WERI-Rb-1 (cell line): ENCODE data around the gene RFNG.

ENCODE experiments used
- DNase-seq: peaks from one replicate; pipeline ENCODE4 v3.0.0-alpha.2; 2020
- H3K27ac ChIP-seq: fragments of 250-450 bp; sonication (Bioruptor Pico); 2 replicates; pipeline ENCODE4 v1.5.1; 2020; ENCODE audit warnings: mild to moderate bottlenecking, moderate library complexity
- H3K27me3 ChIP-seq: fragments of 250-450 bp; sonication (Bioruptor Pico); 2 replicates; pipeline ENCODE4 v1.5.1; 2021; ENCODE audit warnings: mild to moderate bottlenecking, low read depth, moderate library complexity; ENCODE audit not compliant: insufficient read depth, severe bottlenecking
- H3K36me3 ChIP-seq: fragments of 250-450 bp; sonication (Bioruptor Pico); 2 replicates; pipeline ENCODE4 v1.5.1; 2020; ENCODE audit warnings: mild to moderate bottlenecking, moderate library complexity
- H3K4me3 ChIP-seq: 2 replicates; pipeline ENCODE4 v1.5.1; 2011; ENCODE audit warnings: low read depth, mild to moderate bottlenecking, control low read depth, low read length
- H3K9me3 ChIP-seq: fragments of 250-450 bp; sonication (Bioruptor Pico); 2 replicates; pipeline ENCODE4 v1.5.1; 2021; ENCODE audit warnings: mild to moderate bottlenecking, moderate library complexity; ENCODE audit not compliant: severe bottlenecking
- TF ChIP-seq, protein P1 (sequence below): IDR thresholded peaks from 2 replicates; pipeline ENCODE4 v1.5.1; 2011; ENCODE audit warnings: low read depth, mild to moderate bottlenecking, control low read depth, inconsistent platforms, low read length

The RFNG gene

DNA sequence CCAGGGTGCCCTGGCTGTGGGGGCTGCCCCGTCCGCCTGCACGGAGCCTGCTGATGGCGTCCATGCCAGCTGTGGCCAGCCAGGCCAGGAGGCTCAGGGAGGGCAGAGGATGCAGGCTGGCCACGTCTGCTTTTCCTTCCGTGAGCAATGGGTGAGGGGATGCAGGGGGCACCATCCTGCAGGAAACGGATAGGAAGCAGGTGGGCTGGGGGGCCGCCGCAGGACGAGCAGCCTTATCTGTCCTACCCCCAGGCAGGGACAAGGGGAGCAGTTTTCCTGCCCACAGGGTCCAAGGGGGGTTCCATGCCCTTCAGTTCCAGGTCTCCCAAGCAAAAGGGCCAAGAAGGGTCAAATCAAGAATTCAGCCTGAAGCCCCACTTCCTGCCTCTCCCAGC, 7.2 kb upstream of the RFNG start:
- H3K27ac ChIP-seq, result peak overlapping the region; percentile 23

DNA sequence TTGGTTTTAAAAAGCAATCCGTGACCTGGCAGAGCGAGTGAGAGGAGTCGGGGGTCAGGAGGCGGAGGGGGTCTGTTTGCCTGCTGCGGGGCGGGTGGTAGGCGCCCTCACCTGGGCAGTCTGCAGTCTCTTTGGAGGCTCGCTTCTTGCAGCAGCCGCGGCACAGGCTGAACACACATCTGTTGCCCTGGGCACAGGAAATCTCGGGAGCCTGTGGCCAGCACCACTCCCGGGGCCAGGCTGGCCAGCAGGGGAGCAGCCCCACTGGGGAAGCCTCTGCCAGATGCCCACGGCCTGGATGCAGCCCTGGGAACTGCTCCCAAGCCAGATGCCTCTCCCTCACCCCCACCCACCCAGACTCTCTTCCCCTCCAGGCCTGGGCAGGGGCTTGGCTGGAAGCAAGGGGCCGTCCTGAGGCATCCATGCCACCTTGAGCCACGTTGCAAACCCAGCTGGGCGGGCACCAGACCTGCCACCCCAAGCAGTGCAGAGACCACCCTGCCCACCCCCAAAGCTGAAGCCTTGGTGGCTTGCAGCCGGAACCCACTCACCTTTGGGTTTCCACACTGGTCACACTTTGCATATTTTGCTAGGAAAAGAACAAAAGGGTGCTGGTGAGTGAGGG, 6.7 kb upstream of the RFNG start:
- DNase-seq, result no peak
- Histone ChIP-seq H3K27me3 (no peaks in the 10 kb centered on the region), H3K4me3 (no peak overlapping the region), H3K27ac (peak overlapping the region; percentile 23), H3K36me3 (peaks cover 97% of the 10 kb centered on the region), H3K9me3 (no peaks in the 10 kb centered on the region)
- TF ChIP-seq, protein P1, sequence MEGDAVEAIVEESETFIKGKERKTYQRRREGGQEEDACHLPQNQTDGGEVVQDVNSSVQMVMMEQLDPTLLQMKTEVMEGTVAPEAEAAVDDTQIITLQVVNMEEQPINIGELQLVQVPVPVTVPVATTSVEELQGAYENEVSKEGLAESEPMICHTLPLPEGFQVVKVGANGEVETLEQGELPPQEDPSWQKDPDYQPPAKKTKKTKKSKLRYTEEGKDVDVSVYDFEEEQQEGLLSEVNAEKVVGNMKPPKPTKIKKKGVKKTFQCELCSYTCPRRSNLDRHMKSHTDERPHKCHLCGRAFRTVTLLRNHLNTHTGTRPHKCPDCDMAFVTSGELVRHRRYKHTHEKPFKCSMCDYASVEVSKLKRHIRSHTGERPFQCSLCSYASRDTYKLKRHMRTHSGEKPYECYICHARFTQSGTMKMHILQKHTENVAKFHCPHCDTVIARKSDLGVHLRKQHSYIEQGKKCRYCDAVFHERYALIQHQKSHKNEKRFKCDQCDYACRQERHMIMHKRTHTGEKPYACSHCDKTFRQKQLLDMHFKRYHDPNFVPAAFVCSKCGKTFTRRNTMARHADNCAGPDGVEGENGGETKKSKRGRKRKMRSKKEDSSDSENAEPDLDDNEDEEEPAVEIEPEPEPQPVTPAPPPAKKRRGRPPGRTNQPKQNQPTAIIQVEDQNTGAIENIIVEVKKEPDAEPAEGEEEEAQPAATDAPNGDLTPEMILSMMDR, result peak; percentile 22; the same call in 1 of the 2 replicates

More for the DNA sequence above, 7.2 kb upstream of the RFNG start:
- no peaks in the 10 kb centered on the region for H3K9me3 ChIP-seq
- DNase-seq, result no peak
- TF ChIP-seq, protein P1, result no peak
- peaks cover 97% of the 10 kb centered on the region for H3K36me3 ChIP-seq
- H3K4me3 ChIP-seq, result no peak overlapping the region
- no peaks in the 10 kb centered on the region for H3K27me3 ChIP-seq

DNA sequence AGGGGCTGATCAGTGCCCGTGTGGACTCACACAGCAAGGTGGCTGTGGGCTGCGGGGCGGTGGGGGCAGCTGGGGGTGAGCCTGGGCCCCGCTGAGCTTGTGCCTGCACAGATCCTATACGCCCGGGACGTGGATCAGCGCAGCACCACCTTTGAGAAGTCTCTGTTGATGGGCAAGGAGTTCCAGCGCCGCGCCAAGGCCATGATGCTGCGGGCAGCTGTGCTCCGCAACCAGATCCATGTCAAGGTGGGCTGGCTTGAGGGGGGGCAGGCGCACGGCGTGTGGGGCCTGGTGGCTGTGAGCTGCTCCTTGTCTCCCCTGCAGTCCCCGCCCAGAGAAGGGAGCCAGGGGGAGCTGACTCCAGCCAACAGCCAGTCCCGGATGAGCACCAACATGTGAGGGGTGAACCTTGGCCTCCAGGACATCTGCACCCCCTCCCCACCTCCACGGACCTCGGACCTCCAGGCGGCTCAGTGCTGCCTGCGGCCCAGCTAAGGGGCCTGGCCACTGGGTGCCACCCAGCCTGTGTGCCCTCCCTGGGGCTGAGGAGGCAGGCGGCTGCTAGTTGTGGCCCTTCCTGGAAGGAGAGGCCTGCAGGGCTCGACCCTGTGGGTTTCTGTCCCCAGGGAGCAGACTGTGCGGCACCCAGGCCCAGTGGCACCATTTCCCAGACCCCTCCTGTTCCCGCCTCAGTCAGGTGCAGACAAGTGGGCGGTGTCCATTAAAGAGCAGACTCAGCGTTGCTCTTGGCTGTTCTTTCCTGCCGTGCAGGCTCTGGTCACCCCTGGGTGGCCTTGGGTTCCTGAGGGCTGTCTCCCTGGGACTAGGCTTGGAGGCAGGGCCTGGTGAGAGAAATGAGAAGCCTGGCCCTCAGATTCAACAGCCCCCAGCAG, 5.4 kb upstream of the RFNG start:
- Histone ChIP-seq H3K36me3 (peaks cover 87% of the 10 kb centered on the region), H3K27me3 (no peaks in the 10 kb centered on the region), H3K27ac (peak overlapping the region; percentile 23), H3K4me3 (no peak overlapping the region), H3K9me3 (no peaks in the 10 kb centered on the region)
- TF ChIP-seq, protein P1, result no peak
- no peak for DNase-seq

DNA sequence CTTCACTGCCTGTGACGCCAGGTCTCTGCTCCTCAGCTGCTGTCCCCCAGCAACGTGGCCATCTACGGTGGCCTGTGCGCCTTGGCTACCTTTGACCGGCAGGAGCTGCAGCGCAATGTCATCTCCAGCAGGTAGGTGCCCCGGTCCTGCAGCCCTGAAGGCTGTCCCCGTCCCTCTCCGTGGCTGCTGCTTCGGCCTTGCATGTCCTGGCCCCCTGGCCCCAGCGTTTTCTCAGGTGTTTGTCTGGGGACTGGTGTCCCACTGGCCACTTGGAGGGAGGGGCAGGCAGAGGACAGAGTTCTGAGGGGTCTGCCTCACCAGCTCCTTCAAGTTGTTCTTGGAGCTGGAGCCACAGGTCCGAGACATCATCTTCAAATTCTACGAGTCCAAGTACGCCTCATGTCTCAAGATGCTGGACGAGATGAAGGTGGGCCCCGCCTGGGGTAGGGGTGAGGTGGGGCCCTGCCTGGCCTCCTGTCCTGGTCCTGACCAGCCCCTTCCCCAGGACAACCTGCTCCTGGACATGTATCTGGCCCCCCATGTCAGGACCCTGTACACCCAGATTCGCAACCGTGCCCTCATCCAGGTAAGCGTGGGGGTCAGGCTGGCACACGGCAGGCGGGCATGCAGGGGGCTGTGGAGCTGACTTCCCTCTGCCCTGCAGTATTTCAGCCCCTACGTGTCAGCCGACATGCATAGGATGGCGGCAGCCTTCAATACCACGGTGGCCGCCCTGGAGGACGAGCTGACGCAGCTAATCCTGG, 4.5 kb upstream of the RFNG start:
- Histone ChIP-seq H3K4me3 (no peak overlapping the region), H3K9me3 (no peaks in the 10 kb centered on the region), H3K27me3 (no peaks in the 10 kb centered on the region), H3K36me3 (peaks cover 80% of the 10 kb centered on the region), H3K27ac (no peak overlapping the region; the same call in 1 of the 2 replicates)
- DNase-seq, result no peak
- TF ChIP-seq, protein P1, result no peak

DNA sequence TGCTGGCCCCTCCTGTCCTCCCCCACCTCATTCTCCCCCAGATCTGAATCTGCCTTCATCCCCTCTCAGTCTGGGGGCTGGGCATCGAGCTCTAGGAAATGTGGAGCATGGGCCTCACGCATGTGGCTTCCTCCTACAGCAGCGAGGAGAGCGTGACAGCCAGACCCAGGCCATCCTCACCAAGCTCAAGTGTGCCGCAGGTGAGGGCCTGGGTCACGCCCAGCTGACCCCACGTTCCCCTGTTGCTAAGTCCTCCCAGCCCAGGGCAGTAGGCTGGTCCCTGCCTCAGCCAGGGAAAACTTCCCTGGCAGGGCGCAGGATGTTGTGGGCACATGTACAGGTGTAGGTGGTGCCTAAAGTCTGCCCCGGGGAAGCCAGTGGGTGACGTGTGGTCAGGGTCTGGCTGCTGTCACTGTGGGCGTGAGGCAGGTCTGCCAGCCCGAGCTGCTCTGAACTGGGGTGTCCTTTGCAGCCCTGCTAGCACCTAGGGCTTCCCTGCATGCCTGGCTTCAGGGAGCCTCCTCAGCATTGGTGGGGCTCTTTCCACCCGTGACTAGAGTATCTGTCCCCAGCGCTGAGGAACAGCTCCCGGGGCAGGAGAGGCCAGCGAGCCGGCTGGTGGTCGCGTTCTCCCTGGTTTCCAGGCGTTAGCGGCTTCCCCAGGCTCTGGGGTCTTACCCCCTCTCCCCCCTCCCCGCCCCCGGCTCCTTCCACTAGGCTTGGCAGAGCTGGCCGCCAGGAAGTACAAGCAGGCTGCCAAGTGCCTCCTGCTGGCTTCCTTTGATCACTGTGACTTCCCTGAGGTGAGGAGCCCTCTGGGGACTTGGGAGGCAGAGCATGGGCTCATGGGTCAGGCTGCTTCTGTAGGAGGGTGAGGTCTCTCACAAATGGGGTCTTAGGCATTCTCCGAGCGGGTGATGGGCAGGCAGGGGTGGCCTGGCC, 3.7 kb upstream of the RFNG start:
- Histone ChIP-seq H3K36me3 (peaks cover 74% of the 10 kb centered on the region), H3K27ac (no peak overlapping the region)
- TF ChIP-seq, protein P1, result no peak

More for the DNA sequence above, 3.7 kb upstream of the RFNG start:
- DNase-seq, result no peak
- Histone ChIP-seq H3K27me3 (no peaks in the 10 kb centered on the region), H3K4me3 (no peak overlapping the region), H3K9me3 (no peaks in the 10 kb centered on the region)
